Heart right ventricle (tissue), 16 donors: Measurements from ENCODE around the gene OSM. TPM values are rescaled to one million over a fixed set of nuclear protein-coding genes. Genes with fewer than 3 reads are reported as not detected.

Experiments used
- ATAC-seq, 8 donors: fragments of 200-7000 bp; cut with Tn5 transposase; one replicate each; pipeline ENCODE4 v1.9.1; 2020; ENCODE audit warnings: mild to moderate bottlenecking in 8 of 8, moderate library complexity in 8 of 8, moderate number of reproducible peaks in 1 of 8
- DNase-seq, 2 donors: peaks; one replicate each; pipeline ENCODE4 v3.0.0-alpha.2; 2020
- H3K27ac ChIP-seq, 10 donors: fragments of 200-600 bp; sonication (generic) in 2 of 10; one replicate each; pipeline versions ENCODE4 v1.5.0 to v1.8.0; 2020 to 2022; ENCODE audit warnings: mild to moderate bottlenecking in 3 of 10
- H3K27me3 ChIP-seq, 7 donors: fragments of 200-600 bp; one replicate each; pipeline ENCODE4 v1.8.0; 2021 to 2022; ENCODE audit warnings: mild to moderate bottlenecking in 2 of 7
- H3K36me3 ChIP-seq, 9 donors: fragments of 200-600 bp; sonication (generic) in 1 of 9; one replicate each; pipeline versions ENCODE4 v1.5.0 to v1.8.0; 2020 to 2022; ENCODE audit warnings: mild to moderate bottlenecking in 2 of 9
- H3K4me1 ChIP-seq, 9 donors: fragments of 200-600 bp; sonication (generic) in 1 of 9; one replicate each; pipeline versions ENCODE4 v1.5.0 to v1.8.0; 2020 to 2022; ENCODE audit warnings: mild to moderate bottlenecking in 4 of 9
- H3K4me3 ChIP-seq, 10 donors: fragments of 200-600 bp; sonication (generic) in 2 of 10; one replicate each; pipeline versions ENCODE4 v1.5.0 to v1.8.0; 2020 to 2022; ENCODE audit warnings: mild to moderate bottlenecking in 7 of 10, moderate library complexity in 2 of 10
- H3K9me3 ChIP-seq, 11 donors: fragments of 200-600 bp in 10 of 11; sonication (generic) in 2 of 11; one replicate each; pipeline versions ENCODE4 v1.5.0 to v1.8.0; 2013 to 2022; ENCODE audit warnings: mild to moderate bottlenecking in 2 of 11, control low read depth in 1 of 11, moderate library complexity in 1 of 11
- WGBS, 2 donors: extraction: QIAGEN DNeasy Blood & Tissue Kit; methylation state at CpG; one replicate each; pipeline ENCODE4 v1.1.7; 2013; ENCODE audit warnings: inconsistent platforms in 1 of 2; 5-methylcytosine and 5-hydroxymethylcytosine counted together
- intact Hi-C, 10 donors: fragments of 100-400 bp; cut with DNase I; formaldehyde crosslinking; loops; one replicate each; pipeline versions ENCODE4 v1.11.1 to v1.14.2; 2022
- polyA plus RNA-seq, 2 donors: library from polyadenylated mRNA; stranded (reverse); fragments of 200-250 nt; gene quantifications; one replicate each; pipeline ENCODE4 v1.2.3, GENCODE V29; 2013
- total RNA-seq, 10 donors: library from RNA; stranded (reverse); fragmentation: NEBNext Ultra II Directional in 3 of 10; extraction: Animal tissue kit (Norgen Biotek cat#: 25700) in 3 of 10; gene quantifications; one replicate each; pipeline versions ENCODE4 v1.2.1 to v1.2.4, GENCODE V29; 2021 to 2023
- TF ChIP-seq, protein P1 (sequence below), 9 donors: fragments of 200-600 bp; sonication (generic) in 2 of 9; IDR thresholded peaks; one replicate each; pipeline versions ENCODE4 v1.5.0 to v1.8.0; 2021 to 2022; ENCODE audit warnings: antibody characterized with exemption in 9 of 9, mild to moderate bottlenecking in 5 of 9, moderate library complexity in 1 of 9
- donor health status: Arrhythmogenic right ventricular cardiomyopathy.
- donor health status: ischemic (EF 13 %, LVEDD 7.1; RV severe dilation, severe dysfunction).
- donor health status: healthy with polysubstance abuse.
- donor health status: DM: no; HTN: yes; CAD: no.
- donor health status: DM: no; HTN: no; CAD: no.
- donor health status: ischemic (EF 25% LVEDD 6.9; RV normal size, moderate dysfunction).
- donor health status: ischemic (EF 25% LVEDD 5.7; RV mildly dilated, moderate dysfunction).
- donor health status: healthy.
- donor health status: DM: yes; HTN: yes; CAD: no.
- donor health status: Ischemic cardiomyopathy.
- donor health status: ischemic (EF 35%, LVEDD 5.7; RV mildly dilated, moderate dysfunction).
- donor health status: nonischemic (EF 11% LVEDD 7.7; RV severe dilation, severe dysfunction).
- donor health status: DM: yes; HTN: yes; CAD: no.
- donor health status: PGD.
- donor health status: ischemic (EF 29% LVEDD 5.4; RV normal size, mild dysfunction).
- donor health status: nonischemic (EF 23%, LVEDD 6.1; RV moderate dilation, normal function).

The OSM gene
- total and polyA plus RNA-seq, 12 donors, result 0.20 to 2.8 (median 0.41) TPM; not detected in 3

DNA sequence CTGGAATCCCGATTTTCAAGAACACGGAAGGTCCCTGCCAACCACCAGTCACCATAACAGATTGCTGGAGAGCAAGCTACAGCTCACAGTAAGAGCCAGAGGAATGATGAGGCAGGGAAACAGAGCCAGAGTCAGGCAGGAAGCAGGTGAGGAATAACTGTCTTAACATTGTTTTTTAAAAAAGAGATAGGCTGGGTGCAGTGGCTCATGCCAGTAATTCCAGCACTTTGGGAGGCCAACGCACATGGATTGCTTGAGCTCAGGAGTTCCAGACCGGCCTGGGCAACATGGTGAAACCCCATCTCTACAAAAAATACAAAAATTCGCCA, 36.1 kb upstream of the OSM start:
- TF ChIP-seq, protein P1, sequence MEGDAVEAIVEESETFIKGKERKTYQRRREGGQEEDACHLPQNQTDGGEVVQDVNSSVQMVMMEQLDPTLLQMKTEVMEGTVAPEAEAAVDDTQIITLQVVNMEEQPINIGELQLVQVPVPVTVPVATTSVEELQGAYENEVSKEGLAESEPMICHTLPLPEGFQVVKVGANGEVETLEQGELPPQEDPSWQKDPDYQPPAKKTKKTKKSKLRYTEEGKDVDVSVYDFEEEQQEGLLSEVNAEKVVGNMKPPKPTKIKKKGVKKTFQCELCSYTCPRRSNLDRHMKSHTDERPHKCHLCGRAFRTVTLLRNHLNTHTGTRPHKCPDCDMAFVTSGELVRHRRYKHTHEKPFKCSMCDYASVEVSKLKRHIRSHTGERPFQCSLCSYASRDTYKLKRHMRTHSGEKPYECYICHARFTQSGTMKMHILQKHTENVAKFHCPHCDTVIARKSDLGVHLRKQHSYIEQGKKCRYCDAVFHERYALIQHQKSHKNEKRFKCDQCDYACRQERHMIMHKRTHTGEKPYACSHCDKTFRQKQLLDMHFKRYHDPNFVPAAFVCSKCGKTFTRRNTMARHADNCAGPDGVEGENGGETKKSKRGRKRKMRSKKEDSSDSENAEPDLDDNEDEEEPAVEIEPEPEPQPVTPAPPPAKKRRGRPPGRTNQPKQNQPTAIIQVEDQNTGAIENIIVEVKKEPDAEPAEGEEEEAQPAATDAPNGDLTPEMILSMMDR (IDR thresholded peaks at IDR 0.05), result no peak
- no peak for DNase-seq
- Histone ChIP-seq H3K9me3 (no peaks in the 10 kb centered on the region), H3K4me3 (no peak overlapping the region), H3K4me1 (peaks cover 29 to 97% (median 83%) of the 10 kb centered on the region in 9 donors), H3K27me3 (no peaks in the 10 kb centered on the region), H3K36me3 (peaks cover 0 to 58% (median 6%) of the 10 kb centered on the region in 9 donors), H3K27ac (peak overlapping the region; percentile 77 to 92 (median 83))
- peak in 1 of 8 donors; percentile 1 for ATAC-seq
- intact Hi-C loops, result no loop called here
- WGBS, 2 donors, result 66 to 74% methylated on average over 5 of the region's 5 CpGs

DNA sequence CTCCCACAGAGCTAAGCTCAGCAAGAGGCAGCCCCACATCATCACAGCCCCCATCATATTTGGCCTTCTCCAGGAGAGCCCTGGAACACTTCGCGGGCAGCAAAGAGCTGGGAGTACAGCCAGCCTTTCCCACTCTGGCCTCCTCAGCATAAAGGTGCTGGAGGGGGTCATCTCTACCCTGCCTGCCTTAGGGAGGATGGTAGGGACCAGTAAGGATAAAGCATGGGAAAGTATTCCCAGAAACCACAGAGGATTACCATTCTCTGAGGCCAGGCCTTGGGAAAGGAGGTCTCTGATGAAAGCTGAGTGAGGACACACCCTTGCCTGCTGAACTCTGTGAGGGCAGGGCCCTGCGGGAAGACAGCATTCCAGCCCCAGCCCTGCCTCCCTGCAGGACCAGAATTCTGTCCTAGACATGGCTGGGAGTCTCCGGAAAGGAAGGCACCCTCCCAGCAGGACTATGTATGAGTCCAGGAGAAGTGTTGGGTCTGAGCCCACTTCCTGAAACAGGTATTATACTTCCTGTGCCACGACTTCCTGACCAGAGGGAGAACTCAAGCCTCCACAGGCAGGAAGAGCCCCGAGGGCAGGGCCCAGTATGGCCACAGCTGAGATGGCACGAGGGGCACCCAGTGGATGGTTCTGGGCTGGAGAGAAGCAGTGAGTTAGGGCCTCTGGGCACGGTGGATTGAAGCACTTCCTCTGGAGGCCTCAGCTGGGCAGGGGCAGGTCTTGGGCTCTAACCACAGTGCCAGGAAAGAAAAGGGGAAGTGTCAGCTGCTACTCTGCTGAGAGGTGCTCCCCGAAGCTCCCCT, 35.6 kb upstream of the OSM start:
- ATAC-seq (peak; percentile 8 to 52 (median 38)), DNase-seq (peak in 1 of 2 donors; percentile 24)
- TF ChIP-seq, protein P1 (IDR thresholded peaks at IDR 0.05), result no peak
- H3K27me3 ChIP-seq, result no peaks in the 10 kb centered on the region
- no peaks in the 10 kb centered on the region for H3K9me3 ChIP-seq
- peaks cover 29 to 96% (median 77%) of the 10 kb centered on the region in 9 donors for H3K4me1 ChIP-seq
- peaks cover 0 to 64% (median 6%) of the 10 kb centered on the region in 9 donors for H3K36me3 ChIP-seq
- H3K27ac ChIP-seq, result peak overlapping the region; percentile 77 to 92 (median 83)
- intact Hi-C loops, result no loop called here
- no peak overlapping the region for H3K4me3 ChIP-seq
- 61 to 63% methylated on average over 9 of the region's 9 CpGs for WGBS, 2 donors

DNA sequence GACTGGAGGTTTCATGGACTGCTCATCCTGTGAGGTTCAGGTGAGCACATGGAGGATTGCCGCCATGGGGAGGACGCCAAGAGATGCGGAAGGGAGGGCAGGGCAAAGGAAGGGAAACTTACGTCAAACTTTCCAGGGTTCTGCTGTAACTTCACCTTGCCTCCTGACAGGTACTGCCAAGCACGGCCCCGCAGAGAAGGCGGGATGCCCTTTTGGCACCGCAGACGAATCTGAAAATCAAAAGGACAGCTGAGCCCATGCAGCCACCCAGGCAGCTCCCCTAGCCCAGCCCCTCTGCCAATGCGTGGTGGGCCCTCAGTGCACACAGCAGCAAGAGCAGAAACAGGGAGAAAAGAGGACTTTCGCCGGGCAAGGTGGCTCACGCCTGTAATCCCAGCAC, 32.7 kb upstream of the OSM start:
- intact Hi-C loops, result no loop called here
- Histone ChIP-seq H3K4me1 (peaks cover 21 to 67% (median 48%) of the 10 kb centered on the region in 9 donors), H3K9me3 (no peaks in the 10 kb centered on the region), H3K27me3 (no peaks in the 10 kb centered on the region), H3K4me3 (no peak overlapping the region), H3K36me3 (peaks cover 0 to 90% (median 10%) of the 10 kb centered on the region in 9 donors), H3K27ac (peak overlapping the region in 3 of 10 donors; percentile 22 to 31 (median 30))
- ATAC-seq, result no peak
- TF ChIP-seq, protein P1 (IDR thresholded peaks at IDR 0.05), result no peak
- DNase-seq, result no peak
- 94 to 96% methylated on average over 13 of the region's 13 CpGs for WGBS, 2 donors

DNA sequence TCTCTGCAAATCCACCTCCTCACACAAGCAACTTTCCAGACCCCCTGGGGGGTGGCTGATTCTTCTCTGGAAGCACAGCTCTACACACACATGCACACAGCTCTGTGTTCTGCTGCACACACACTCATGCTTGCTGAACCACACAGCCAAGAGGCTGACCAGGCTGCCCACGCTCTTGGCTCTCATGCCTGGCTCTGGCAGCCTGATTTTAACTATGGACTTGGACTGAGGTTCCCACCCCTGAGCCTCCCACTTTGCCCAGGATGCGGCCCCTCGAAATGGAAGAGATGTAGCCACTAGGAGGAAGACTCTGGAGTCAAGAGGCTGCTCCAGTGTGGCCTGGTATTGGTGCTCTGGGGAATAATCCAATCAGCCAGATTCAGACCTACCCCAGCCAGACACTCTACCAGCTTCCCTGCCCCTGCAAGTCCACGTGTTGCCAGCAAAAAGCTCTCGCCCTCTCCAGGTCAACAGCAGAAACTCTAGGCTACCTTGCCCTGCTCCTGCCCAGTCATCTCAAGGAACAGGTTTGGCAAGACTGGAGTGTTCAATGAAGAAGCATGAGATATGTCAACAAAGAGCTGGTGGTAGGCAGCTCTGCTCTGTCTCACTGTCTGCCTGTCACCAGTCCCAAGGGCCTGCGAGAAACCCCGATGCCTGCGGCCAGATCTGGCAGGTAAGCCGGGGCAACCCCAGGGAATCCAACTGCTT, 31.5 kb upstream of the OSM start:
- H3K9me3 ChIP-seq, result no peaks in the 10 kb centered on the region
- ATAC-seq (peak in 2 of 8 donors; percentile 27 to 44), DNase-seq (no peak)
- peaks cover 15 to 55% (median 36%) of the 10 kb centered on the region in 9 donors for H3K4me1 ChIP-seq
- H3K27me3 ChIP-seq, result no peaks in the 10 kb centered on the region
- H3K27ac ChIP-seq, result peak overlapping the region in 5 of 10 donors; percentile 18 to 54 (median 23)
- intact Hi-C loops, result no loop called here
- 65 to 74% methylated on average over 9 of the region's 9 CpGs for WGBS, 2 donors
- H3K36me3 ChIP-seq, result peaks cover 0 to 91% (median 21%) of the 10 kb centered on the region in 9 donors
- TF ChIP-seq, protein P1 (IDR thresholded peaks at IDR 0.05), result no peak
- no peak overlapping the region for H3K4me3 ChIP-seq
